ENCODE measurements around the gene MAN1B1. TPM values are rescaled to one million over a fixed set of nuclear protein-coding genes. Genes with fewer than 3 reads are reported as not detected.

MAN1B1 gene
- polyA plus RNA-seq, 3 donors: 25.8 to 41.6 (median 31.2) TPM

- H3K27ac ChIP-seq (ENCODE audit: low read depth, low read length): no peak overlapping the region
- 80 to 87% (median 83%) methylated on average over 26 of the region's 26 CpGs for WGBS, 3 donors
Observed at GRCh38 chr9:137147091-137147792, 60.5 kb downstream of the MAN1B1 start.

GRCh38 chr9:137147793-137148160, 61.0 kb downstream of the MAN1B1 start:
- 25 to 30% (median 29%) methylated on average over 21 to 22 of the region's 24 CpGs for WGBS, 3 donors
- H3K27ac ChIP-seq (ENCODE audit: low read depth, low read length): no peak overlapping the region

- WGBS, 3 donors: 68 to 72% (median 71%) methylated on average over 21 to 27 of the region's 27 CpGs
- H3K27ac ChIP-seq (ENCODE audit: low read depth, low read length): no peak overlapping the region
Observed at GRCh38 chr9:137148242-137148641, 61.5 kb downstream of the MAN1B1 start.

GRCh38 chr9:137148661-137149060, 61.9 kb downstream of the MAN1B1 start:
- H3K27ac ChIP-seq (ENCODE audit: low read depth, low read length): no peak overlapping the region
- 82 to 83% (median 83%) methylated on average over 17 to 19 of the region's 19 CpGs for WGBS, 3 donors

- no peak overlapping the region for H3K27ac ChIP-seq (ENCODE audit: low read depth, low read length)
- WGBS, 3 donors: 72 to 75% (median 74%) methylated on average over 5 of the region's 5 CpGs
Observed at GRCh38 chr9:137149363-137149762, 62.6 kb downstream of the MAN1B1 start.

GRCh38 chr9:137149942-137150616, 63.3 kb downstream of the MAN1B1 start:
- no peak overlapping the region for H3K27ac ChIP-seq (ENCODE audit: low read depth, low read length)
- 42 to 65% (median 59%) methylated on average over 16 to 20 of the region's 20 CpGs for WGBS, 3 donors

GRCh38 chr9:137150617-137151457, 64.1 kb downstream of the MAN1B1 start:
- no peak overlapping the region for H3K27ac ChIP-seq (ENCODE audit: low read depth, low read length)
- WGBS, 3 donors: 25 to 33% (median 27%) methylated on average over 34 of the region's 34 CpGs

- WGBS, 3 donors: 91 to 93% (median 92%) methylated on average over 7 of the region's 7 CpGs
- no peak overlapping the region for H3K27ac ChIP-seq (ENCODE audit: low read depth, low read length)
Observed at GRCh38 chr9:137152844-137153405, 66.1 kb downstream of the MAN1B1 start.

GRCh38 chr9:137156567-137157375, 70.0 kb downstream of the MAN1B1 start:
- 3 to 4% (median 4%) methylated on average over 55 to 65 of the region's 65 CpGs for WGBS, 3 donors
- no peak overlapping the region for H3K27ac ChIP-seq (ENCODE audit: low read depth, low read length)

- no peak overlapping the region for H3K27ac ChIP-seq (ENCODE audit: low read depth, low read length)
- 50 to 63% (median 63%) methylated on average over 19 of the region's 19 CpGs for WGBS, 3 donors
Observed at GRCh38 chr9:137157618-137158415, 71.0 kb downstream of the MAN1B1 start.

- H3K27ac ChIP-seq (ENCODE audit: low read depth, low read length): no peak overlapping the region
- 21 to 35% (median 23%) methylated on average over 4 of the region's 4 CpGs for WGBS, 3 donors
Observed at GRCh38 chr9:137158625-137159024, 71.8 kb downstream of the MAN1B1 start.

Other genes starting within 250 kb of the MAN1B1 start
- 1 to 10 TPM; 1.2 to 4.0 (median 1.7) TPM for gene AJM1, start 244.5 kb upstream of the MAN1B1 start, polyA plus RNA-seq
- 100 to 1,000 TPM; 141 to 146 (median 143) TPM for gene PHPT1, start 237.6 kb upstream of the MAN1B1 start, polyA plus RNA-seq
- 1 to 10 TPM; 4.9 to 9.8 (median 7.2) TPM for gene MAMDC4, start 234.6 kb upstream of the MAN1B1 start, polyA plus RNA-seq
- gene EDF1, start 220.7 kb upstream of the MAN1B1 start, polyA plus RNA-seq: 100 to 1,000 TPM; 351 to 391 (median 379) TPM
- 1 to 10 TPM; 4.0 to 7.2 (median 4.7) TPM for gene TRAF2, start 200.5 kb upstream of the MAN1B1 start, polyA plus RNA-seq
- 100 to 1,000 TPM; 102 to 173 (median 139) TPM for gene FBXW5, start 142.2 kb upstream of the MAN1B1 start, polyA plus RNA-seq
- gene C8G, start 141.7 kb upstream of the MAN1B1 start, polyA plus RNA-seq: 1 to 10 TPM in 1 of 3 donors, under 1 TPM in 1, not detected in 1; 0.85 to 1.1 TPM
- 1 to 10 TPM in 1 of 3 donors, under 1 TPM in 1, not detected in 1; 0.67 to 1.4 TPM for gene LCN12, start 134.7 kb upstream of the MAN1B1 start, polyA plus RNA-seq
- gene PTGDS, start 109.5 kb upstream of the MAN1B1 start, polyA plus RNA-seq: 100 to 1,000 TPM in 1 of 3 donors, 10 to 100 TPM in 2; 22.4 to 185 (median 74.9) TPM
- under 1 TPM in 2 of 3 donors, not detected in 1; 0.10 to 0.45 TPM for gene LCNL1, start 104.0 kb upstream of the MAN1B1 start, polyA plus RNA-seq
- gene PAXX, start 94.6 kb upstream of the MAN1B1 start, polyA plus RNA-seq: 10 to 100 TPM; 34.1 to 51.5 (median 49.1) TPM
- 1 to 10 TPM in 2 of 3 donors, under 1 TPM in 1; 0.33 to 3.0 (median 3.0) TPM for gene CLIC3, start 90.4 kb upstream of the MAN1B1 start, polyA plus RNA-seq
- gene ABCA2, start 58.7 kb upstream of the MAN1B1 start, polyA plus RNA-seq: 10 to 100 TPM; 15.8 to 42.9 (median 33.1) TPM
- gene FUT7, start 54.9 kb upstream of the MAN1B1 start, polyA plus RNA-seq: 1 to 10 TPM in 2 of 3 donors, under 1 TPM in 1; 0.10 to 1.5 (median 1.1) TPM
- 100 to 1,000 TPM in 2 of 3 donors, 10 to 100 TPM in 1; 45.3 to 213 (median 113) TPM for gene NPDC1, start 40.8 kb upstream of the MAN1B1 start, polyA plus RNA-seq
- 1 to 10 TPM in 2 of 3 donors, under 1 TPM in 1; 0.61 to 1.6 (median 1.3) TPM for gene ENTPD2, start 32.9 kb upstream of the MAN1B1 start, polyA plus RNA-seq
- under 1 TPM; 0.11 to 0.34 (median 0.18) TPM for gene SAPCD2, start 16.4 kb upstream of the MAN1B1 start, polyA plus RNA-seq
- gene UAP1L1, start 9.5 kb upstream of the MAN1B1 start, polyA plus RNA-seq: 1 to 10 TPM; 3.8 to 9.0 (median 6.0) TPM
- 100 to 1,000 TPM; 132 to 152 (median 140) TPM for gene DPP7, start 27.7 kb downstream of the MAN1B1 start, polyA plus RNA-seq
- under 1 TPM in 1 of 3 donors, not detected in 2; 0.26 TPM for gene GRIN1, start 52.2 kb downstream of the MAN1B1 start, polyA plus RNA-seq
- under 1 TPM in 2 of 3 donors, not detected in 1; 0.40 to 0.47 TPM for gene LRRC26, start 83.1 kb downstream of the MAN1B1 start, polyA plus RNA-seq
- not detected for gene TMEM210, start 85.1 kb downstream of the MAN1B1 start, polyA plus RNA-seq
- gene ANAPC2, start 101.6 kb downstream of the MAN1B1 start, polyA plus RNA-seq: 10 to 100 TPM; 27.5 to 39.9 (median 38.6) TPM
- 100 to 1,000 TPM in 1 of 3 donors, 10 to 100 TPM in 2; 70.9 to 103 (median 98.2) TPM for gene SSNA1, start 101.7 kb downstream of the MAN1B1 start, polyA plus RNA-seq
- gene TPRN, start 113.8 kb downstream of the MAN1B1 start, polyA plus RNA-seq: 10 to 100 TPM in 1 of 3 donors, 1 to 10 TPM in 2; 4.3 to 67.8 (median 4.5) TPM
- 10 to 100 TPM; 16.8 to 23.5 (median 22.8) TPM for gene TMEM203, start 118.7 kb downstream of the MAN1B1 start, polyA plus RNA-seq
- gene NDOR1, start 118.7 kb downstream of the MAN1B1 start, polyA plus RNA-seq: 1 to 10 TPM; 4.9 to 8.4 (median 8.2) TPM
- gene RNF208, start 135.3 kb downstream of the MAN1B1 start, polyA plus RNA-seq: 1 to 10 TPM; 2.8 to 4.0 (median 3.5) TPM
- gene CYSRT1, start 138.2 kb downstream of the MAN1B1 start, polyA plus RNA-seq: under 1 TPM in 2 of 3 donors, not detected in 1; 0.20 to 0.88 TPM
- under 1 TPM in 1 of 3 donors, not detected in 2; 0.18 TPM for gene RNF224, start 140.5 kb downstream of the MAN1B1 start, polyA plus RNA-seq
- under 1 TPM in 2 of 3 donors, not detected in 1; 0.04 to 0.06 TPM for gene SLC34A3, start 143.9 kb downstream of the MAN1B1 start, polyA plus RNA-seq
- 100 to 1,000 TPM in 2 of 3 donors, 10 to 100 TPM in 1; 88.8 to 317 (median 145) TPM for gene TUBB4B, start 154.3 kb downstream of the MAN1B1 start, polyA plus RNA-seq
- under 1 TPM in 1 of 3 donors, not detected in 2; 0.16 TPM for gene STPG3, start 164.3 kb downstream of the MAN1B1 start, polyA plus RNA-seq
- 10 to 100 TPM; 36.1 to 38.9 (median 37.9) TPM for gene NELFB, start 168.3 kb downstream of the MAN1B1 start, polyA plus RNA-seq
- 1 to 10 TPM; 2.1 to 5.8 (median 5.5) TPM for gene TOR4A, start 190.7 kb downstream of the MAN1B1 start, polyA plus RNA-seq
- gene NRARP, start 215.3 kb downstream of the MAN1B1 start, polyA plus RNA-seq: 1 to 10 TPM; 2.3 to 5.9 (median 3.8) TPM